Activated naive CD4-positive, alpha-beta T cell treated with anti-CD3 and anti-CD28 coated beads for 36 hours (primary cell): ENCODE data around the gene LRRC72. TPM values are rescaled to one million over a fixed set of nuclear protein-coding genes. Genes with fewer than 3 reads are reported as not detected.
"Not testable (repeated sequence)": the region's sequence is repeated elsewhere in the genome, so short reads cannot be mapped to it uniquely, and the experiment has no call there.

Experiments
- CTCF ChIA-PET: fragments of 350-600 bp; sonication (Branson Sonifier 250); formaldehyde crosslinking; loops from one replicate; lab custom pipeline; 2021; ENCODE audit warnings: antibody characterized with exemption; lab: Charles Lee
- DNase-seq: peaks from one replicate; pipeline ENCODE4 v3.0.0-alpha.2; 2020
- H3K27ac Mint-ChIP-seq: one replicate; pipeline ENCODE4 v1.8.0; 2021; ENCODE audit warnings: mild to moderate bottlenecking, mixed read lengths
- H3K27me3 Mint-ChIP-seq: one replicate; pipeline ENCODE4 v1.8.0; 2021; ENCODE audit warnings: low read depth, mixed read lengths
- H3K36me3 Mint-ChIP-seq: one replicate; pipeline ENCODE4 v1.8.0; 2021; ENCODE audit warnings: low read depth, mixed read lengths
- H3K4me1 Mint-ChIP-seq: one replicate; pipeline ENCODE4 v1.8.0; 2021; ENCODE audit warnings: low read depth, mixed read lengths
- H3K4me3 Mint-ChIP-seq: one replicate; pipeline ENCODE4 v1.8.0; 2021; ENCODE audit warnings: mild to moderate bottlenecking, moderate library complexity, mixed read lengths
- H3K9me3 Mint-ChIP-seq: one replicate; pipeline ENCODE4 v1.8.0; 2021; ENCODE audit warnings: mixed read lengths
- intact Hi-C: fragments of 100-400 bp; cut with micrococcal nuclease; formaldehyde crosslinking; loops from one replicate; pipeline ENCODE4 v1.15.1; 2023
- total RNA-seq, 2 experiments: library from RNA; stranded (reverse); gene quantifications; one replicate each; pipeline ENCODE4 v1.2.3, GENCODE V29; 2021

LRRC72 gene
- total RNA-seq, 2 experiments from 2014 or later = not detected

- no peak for DNase-seq
- Mint-ChIP-seq H3K9me3 (no peaks in the 10 kb centered on the region), H3K4me3 (no peak overlapping the region), H3K27me3 (no peaks in the 10 kb centered on the region), H3K4me1 (no peaks in the 10 kb centered on the region), H3K36me3 (no peaks in the 10 kb centered on the region), H3K27ac (no peak overlapping the region)
- CTCF ChIA-PET = interaction anchor here (0.8 kb wide), 1 partner anchor 23 kb away, joined by 3 read pairs; no protein-coding TSS in a partner anchor
- intact Hi-C loops = no loop called here
Observed at GRCh38 chr7:16587790-16588189, 61.2 kb downstream of the LRRC72 start.

- H3K4me1 Mint-ChIP-seq = no peaks in the 10 kb centered on the region
- DNase-seq = no peak
- H3K27me3 Mint-ChIP-seq = no peaks in the 10 kb centered on the region
- no peak overlapping the region for H3K27ac Mint-ChIP-seq
- intact Hi-C loops = no loop called here
- no peaks in the 10 kb centered on the region for H3K9me3 Mint-ChIP-seq
- no peak overlapping the region for H3K4me3 Mint-ChIP-seq
- CTCF ChIA-PET = interaction anchor here (0.7 to 0.8 kb wide), 2 partner anchors 10 to 146 kb away, joined by 4 to 6 read pairs; no protein-coding TSS in a partner anchor
- no peaks in the 10 kb centered on the region for H3K36me3 Mint-ChIP-seq
Observed at GRCh38 chr7:16589881-16590280, 63.3 kb downstream of the LRRC72 start.

- no peaks in the 10 kb centered on the region for H3K4me1 Mint-ChIP-seq
- H3K4me3 Mint-ChIP-seq = no peak overlapping the region
- CTCF ChIA-PET = no interaction called here
- no peak for DNase-seq
- no peak overlapping the region for H3K27ac Mint-ChIP-seq
- intact Hi-C loops = no loop called here
- H3K9me3 Mint-ChIP-seq = no peaks in the 10 kb centered on the region
- H3K27me3 Mint-ChIP-seq = no peaks in the 10 kb centered on the region
- no peaks in the 10 kb centered on the region for H3K36me3 Mint-ChIP-seq
Observed at GRCh38 chr7:16590424-16590823, 63.8 kb downstream of the LRRC72 start.

GRCh38 chr7:16592395-16592794 lies 65.8 kb downstream of the LRRC72 start:
- no peaks in the 10 kb centered on the region for H3K27me3 Mint-ChIP-seq
- no peak for DNase-seq
- H3K36me3 Mint-ChIP-seq = no peaks in the 10 kb centered on the region
- no peaks in the 10 kb centered on the region for H3K4me1 Mint-ChIP-seq
- H3K9me3 Mint-ChIP-seq = no peaks in the 10 kb centered on the region
- H3K4me3 Mint-ChIP-seq = no peak overlapping the region
- CTCF ChIA-PET = no interaction called here
- intact Hi-C loops = no loop called here
- no peak overlapping the region for H3K27ac Mint-ChIP-seq

GRCh38 chr7:16594061-16594460 lies 67.4 kb downstream of the LRRC72 start:
- H3K9me3 Mint-ChIP-seq = no peaks in the 10 kb centered on the region
- DNase-seq = no peak
- peaks cover 2% of the 10 kb centered on the region for H3K36me3 Mint-ChIP-seq
- intact Hi-C loops = no loop called here
- no peak overlapping the region for H3K4me3 Mint-ChIP-seq
- no peaks in the 10 kb centered on the region for H3K4me1 Mint-ChIP-seq
- CTCF ChIA-PET = interaction anchor here (0.6 to 1.6 kb wide), 3 partner anchors 28 to 708 kb away, joined by 3 to 4 read pairs (median 3); no protein-coding TSS in a partner anchor
- no peak overlapping the region for H3K27ac Mint-ChIP-seq
- H3K27me3 Mint-ChIP-seq = no peaks in the 10 kb centered on the region

GRCh38 chr7:16594676-16595075 lies 68.1 kb downstream of the LRRC72 start:
- CTCF ChIA-PET = interaction anchor here (0.6 to 1.6 kb wide), 3 partner anchors 29 to 708 kb away, joined by 3 to 4 read pairs (median 3); no protein-coding TSS in a partner anchor
- H3K36me3 Mint-ChIP-seq = peaks cover 2% of the 10 kb centered on the region
- H3K4me1 Mint-ChIP-seq = no peaks in the 10 kb centered on the region
- no peak overlapping the region for H3K4me3 Mint-ChIP-seq
- intact Hi-C loops = no loop called here
- H3K9me3 Mint-ChIP-seq = no peaks in the 10 kb centered on the region
- H3K27me3 Mint-ChIP-seq = no peaks in the 10 kb centered on the region
- no peak for DNase-seq
- H3K27ac Mint-ChIP-seq = no peak overlapping the region

GRCh38 chr7:16595596-16595995 lies 69.0 kb downstream of the LRRC72 start:
- H3K36me3 Mint-ChIP-seq = not testable (repeated sequence)
- CTCF ChIA-PET = interaction anchor here (0.5 kb wide), 1 partner anchor 25 kb away, joined by 3 read pairs; no protein-coding TSS in a partner anchor

GRCh38 chr7:16598015-16598414 lies 71.4 kb downstream of the LRRC72 start:
- no peaks in the 10 kb centered on the region for H3K27me3 Mint-ChIP-seq
- no peak for DNase-seq
- CTCF ChIA-PET = no interaction called here
- no peaks in the 10 kb centered on the region for H3K4me1 Mint-ChIP-seq
- no peak overlapping the region for H3K27ac Mint-ChIP-seq
- intact Hi-C loops = no loop called here
- peaks cover 8% of the 10 kb centered on the region for H3K36me3 Mint-ChIP-seq
- H3K9me3 Mint-ChIP-seq = no peaks in the 10 kb centered on the region
- H3K4me3 Mint-ChIP-seq = no peak overlapping the region

More at GRCh38 chr7:16595596-16595995, 69.0 kb downstream of the LRRC72 start:
- intact Hi-C loops, H3K27ac Mint-ChIP-seq, H3K4me3 Mint-ChIP-seq, H3K9me3 Mint-ChIP-seq, H3K4me1 Mint-ChIP-seq, H3K27me3 Mint-ChIP-seq, DNase-seq: not testable (repeated sequence)

GRCh38 chr7:16599860-16600259 lies 73.2 kb downstream of the LRRC72 start:
- H3K36me3 Mint-ChIP-seq = peaks cover 14% of the 10 kb centered on the region
- no peaks in the 10 kb centered on the region for H3K9me3 Mint-ChIP-seq
- no peak overlapping the region for H3K27ac Mint-ChIP-seq
- intact Hi-C loops = loop anchor here (5.0 kb wide), 1 partner anchor 97 kb away; no protein-coding TSS in a partner anchor
- CTCF ChIA-PET = no interaction called here
- no peak for DNase-seq
- H3K4me1 Mint-ChIP-seq = no peaks in the 10 kb centered on the region
- H3K27me3 Mint-ChIP-seq = no peaks in the 10 kb centered on the region
- no peak overlapping the region for H3K4me3 Mint-ChIP-seq

- no peak for DNase-seq
- H3K4me3 Mint-ChIP-seq = no peak overlapping the region
- no peaks in the 10 kb centered on the region for H3K4me1 Mint-ChIP-seq
- H3K27me3 Mint-ChIP-seq = no peaks in the 10 kb centered on the region
- H3K9me3 Mint-ChIP-seq = no peaks in the 10 kb centered on the region
- peaks cover 23% of the 10 kb centered on the region for H3K36me3 Mint-ChIP-seq
- intact Hi-C loops = loop anchor here (1.0 to 5.0 kb wide), 3 partner anchors 94 to 315 kb away; no protein-coding TSS in a partner anchor
- no peak overlapping the region for H3K27ac Mint-ChIP-seq
- CTCF ChIA-PET = interaction anchor here (1.5 to 2.0 kb wide), 3 partner anchors 197 to 314 kb away, joined by 3 to 8 read pairs (median 6); no protein-coding TSS in a partner anchor
Observed at GRCh38 chr7:16603633-16604032, 77.0 kb downstream of the LRRC72 start.

- DNase-seq = no peak
- H3K27me3 Mint-ChIP-seq = no peaks in the 10 kb centered on the region
- H3K36me3 Mint-ChIP-seq = peaks cover 21% of the 10 kb centered on the region
- intact Hi-C loops = loop anchor here (1.0 to 5.0 kb wide), 3 partner anchors 93 to 314 kb away; no protein-coding TSS in a partner anchor
- no peak overlapping the region for H3K27ac Mint-ChIP-seq
- H3K4me1 Mint-ChIP-seq = no peaks in the 10 kb centered on the region
- H3K9me3 Mint-ChIP-seq = no peaks in the 10 kb centered on the region
- H3K4me3 Mint-ChIP-seq = no peak overlapping the region
- CTCF ChIA-PET = interaction anchor here (1.5 to 2.0 kb wide), 2 partner anchors 312 to 314 kb away, joined by 3 to 8 read pairs; no protein-coding TSS in a partner anchor
Observed at GRCh38 chr7:16604054-16604453, 77.4 kb downstream of the LRRC72 start.

- Mint-ChIP-seq H3K9me3 (no peaks in the 10 kb centered on the region), H3K36me3 (peaks cover 20% of the 10 kb centered on the region), H3K27me3 (no peaks in the 10 kb centered on the region), H3K27ac (no peak overlapping the region), H3K4me3 (no peak overlapping the region), H3K4me1 (no peaks in the 10 kb centered on the region)
- CTCF ChIA-PET = no interaction called here
- DNase-seq = no peak
- intact Hi-C loops = no loop called here
Observed at GRCh38 chr7:16606704-16607103, 80.1 kb downstream of the LRRC72 start.

- H3K4me1 Mint-ChIP-seq = no peaks in the 10 kb centered on the region
- H3K4me3 Mint-ChIP-seq = no peak overlapping the region
- no peaks in the 10 kb centered on the region for H3K9me3 Mint-ChIP-seq
- no peak overlapping the region for H3K27ac Mint-ChIP-seq
- H3K36me3 Mint-ChIP-seq = peaks cover 13% of the 10 kb centered on the region
- intact Hi-C loops = no loop called here
- CTCF ChIA-PET = no interaction called here
- H3K27me3 Mint-ChIP-seq = no peaks in the 10 kb centered on the region
- no peak for DNase-seq
Observed at GRCh38 chr7:16609842-16610450, 83.3 kb downstream of the LRRC72 start.
